Peyer's patch (tissue), 4 donors: ENCODE results near the gene HHLA2.

Experiments
- POLR2A ChIP-seq, 2 donors: fragments of 450-650 bp; IDR thresholded peaks; one replicate each; pipeline ENCODE4 v1.5.1; 2017; ENCODE audit warnings: antibody characterized with exemption in 2 of 2, mild to moderate bottlenecking in 2 of 2, moderate library complexity in 2 of 2
- TF ChIP-seq, protein P1 (sequence below), 6 experiments: fragments of 450-650 bp in 4 of 6; fragments of 200-600 bp in 2 of 6; sonication (generic) in 1 of 6; IDR thresholded peaks; one replicate each; pipeline ENCODE4 v1.5.1; 2017 to 2019; ENCODE audit warnings: antibody characterized with exemption in 6 of 6, mild to moderate bottlenecking in 3 of 6, moderate library complexity in 1 of 6

DNA sequence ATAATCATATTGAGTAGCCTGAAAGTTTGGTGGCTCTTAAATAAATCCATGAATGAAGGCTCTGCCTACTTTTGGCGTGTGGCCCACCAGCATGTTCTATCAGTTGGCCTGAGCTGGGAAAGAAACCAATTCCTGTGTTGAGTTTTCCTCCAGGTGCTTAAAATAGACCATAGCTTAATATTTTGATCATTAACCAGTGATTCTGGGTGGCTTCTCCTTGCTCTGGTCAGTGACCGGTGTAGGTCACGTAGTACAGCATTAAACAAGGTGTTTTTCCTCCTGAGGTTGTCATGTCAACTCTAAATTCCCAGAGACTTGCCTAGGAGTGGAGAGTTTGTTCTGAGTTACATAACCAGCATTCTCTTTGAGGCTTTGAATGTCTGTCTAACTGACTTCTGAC, 1.3 kb downstream of the HHLA2 start:
- TF ChIP-seq POLR2A (IDR thresholded peaks at IDR 0.05) = no peak
- TF ChIP-seq, protein P1, sequence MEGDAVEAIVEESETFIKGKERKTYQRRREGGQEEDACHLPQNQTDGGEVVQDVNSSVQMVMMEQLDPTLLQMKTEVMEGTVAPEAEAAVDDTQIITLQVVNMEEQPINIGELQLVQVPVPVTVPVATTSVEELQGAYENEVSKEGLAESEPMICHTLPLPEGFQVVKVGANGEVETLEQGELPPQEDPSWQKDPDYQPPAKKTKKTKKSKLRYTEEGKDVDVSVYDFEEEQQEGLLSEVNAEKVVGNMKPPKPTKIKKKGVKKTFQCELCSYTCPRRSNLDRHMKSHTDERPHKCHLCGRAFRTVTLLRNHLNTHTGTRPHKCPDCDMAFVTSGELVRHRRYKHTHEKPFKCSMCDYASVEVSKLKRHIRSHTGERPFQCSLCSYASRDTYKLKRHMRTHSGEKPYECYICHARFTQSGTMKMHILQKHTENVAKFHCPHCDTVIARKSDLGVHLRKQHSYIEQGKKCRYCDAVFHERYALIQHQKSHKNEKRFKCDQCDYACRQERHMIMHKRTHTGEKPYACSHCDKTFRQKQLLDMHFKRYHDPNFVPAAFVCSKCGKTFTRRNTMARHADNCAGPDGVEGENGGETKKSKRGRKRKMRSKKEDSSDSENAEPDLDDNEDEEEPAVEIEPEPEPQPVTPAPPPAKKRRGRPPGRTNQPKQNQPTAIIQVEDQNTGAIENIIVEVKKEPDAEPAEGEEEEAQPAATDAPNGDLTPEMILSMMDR (IDR thresholded peaks at IDR 0.05) = no peak
